ENCODE results near the gene NR2F1-AS1. TPM values are rescaled to one million over a fixed set of nuclear protein-coding genes. Genes with fewer than 3 reads are reported as not detected.

NR2F1-AS1 gene
- total and polyA plus RNA-seq, 2 donors (not counting 1 experiment from before 2014, with no cell fraction given) = not detected

- peaks cover 0 to 82% (median 75%) of the 10 kb centered on the region in 4 experiments for H3K27me3 ChIP-seq (replicated peaks in 1 of 4; ENCODE audit: control extremely low read depth in 1 of 4, control insufficient read depth in 3 of 4, insufficient read depth in 4 of 4, low read length in 3 of 4)
- DNase-seq = peak; percentile 20
- CTCF ChIA-PET = interaction anchor here (0.6 to 2.0 kb wide), 4 partner anchors 16 to 314 kb away, joined by 3 to 7 read pairs (median 4); no protein-coding TSS in a partner anchor
- no peaks in the 10 kb centered on the region for H3K36me3 ChIP-seq (replicated peaks in 1 of 2; ENCODE audit: control extremely low read depth in 1 of 2, control insufficient read depth in 1 of 2, extremely low read depth in 1 of 2, insufficient read depth in 2 of 2, low read length in 1 of 2)
- H3K4me1 Mint-ChIP-seq = peaks cover 19% of the 10 kb centered on the region
- no peak overlapping the region for H3K4me2 ChIP-seq (replicated peaks; ENCODE audit: low read depth, low read length, poor library complexity, severe bottlenecking)
- peak overlapping the region; percentile 68 for H3K27ac Mint-ChIP-seq
- 27% methylated on average over 4 of the region's 11 CpGs for WGBS (ENCODE audit: insufficient coverage)
- peaks cover 0 to 30% (median 5%) of the 10 kb centered on the region in 3 donors for H3K9me3 ChIP-seq (ENCODE audit: control extremely low read depth in 1 of 3, control insufficient read depth in 2 of 3, insufficient read depth in 1 of 3, low read length in 2 of 3)
- no peaks in the 10 kb centered on the region for H3K79me2 ChIP-seq (ENCODE audit: control insufficient read depth, insufficient read depth, low read length)
- H3K4me3 ChIP-seq (ENCODE audit: control extremely low read depth in 1 of 5, extremely low read depth in 1 of 5, insufficient read depth in 1 of 5, low read depth in 2 of 5, low read length in 4 of 5) = no peak overlapping the region
- no peak for TF ChIP-seq CTCF (IDR thresholded peaks at IDR 0.05)
- no peak for TF ChIP-seq EZH2 (IDR thresholded peaks at IDR 0.05; ENCODE audit: borderline replicate concordance, insufficient read depth, low read depth, low read length, poor library complexity, severe bottlenecking)
- POLR2A ChIA-PET = no interaction called here
- no peak overlapping the region for H3K27ac ChIP-seq (ENCODE audit: low read length in 2 of 2)
- no peak for ATAC-seq (ENCODE audit: low read depth)
- H3K4me3 Mint-ChIP-seq = no peak overlapping the region
- no peaks in the 10 kb centered on the region for H4K20me1 ChIP-seq (ENCODE audit: control insufficient read depth, insufficient read depth, low read length, poor library complexity, severe bottlenecking)
- peaks cover 4% of the 10 kb centered on the region for H3K9me3 Mint-ChIP-seq (ENCODE audit: insufficient read depth)
- peaks cover 28 to 40% of the 10 kb centered on the region in 2 donors for H3K4me1 ChIP-seq (ENCODE audit: control insufficient read depth in 2 of 2, insufficient read depth in 2 of 2, low read length in 2 of 2)
- no peak overlapping the region for H3K9ac ChIP-seq (ENCODE audit: low read length)
- no peak overlapping the region for H2AFZ ChIP-seq (ENCODE audit: insufficient read depth, low read depth, low read length, poor library complexity, severe bottlenecking)
- intact Hi-C loops (cut with micrococcal nuclease) = loop anchor here (2.0 kb wide), 1 partner anchor 14 kb away; no protein-coding TSS in a partner anchor
- H3K27me3 Mint-ChIP-seq = peaks cover 59% of the 10 kb centered on the region
These were observed 5.9 kb upstream of the NR2F1-AS1 start for GRCh38 chr5:93586736-93587596.
